Endothelial cell of umbilical vein (primary cell): ENCODE results near the gene UBE2U. TPM values are rescaled to one million over a fixed set of nuclear protein-coding genes. Genes with fewer than 3 reads are reported as not detected.

ENCODE experiments used
- BruUV-seq: library from RNA; stranded (reverse); fragments of 400-500 nt; replicated peaks from 2 replicates; lab custom pipeline; 2021; lab: Mats Ljungman, UMichigan
- CTCF ChIA-PET: fragments of 300-600, 350-600 bp; sonication (Branson Sonifier 250); formaldehyde crosslinking; loops from one replicate; lab custom pipeline; 2021; ENCODE audit warnings: antibody characterized with exemption, inconsistent platforms; lab: Charles Lee
- POLR2A ChIA-PET: fragments of 300-600, 350-600 bp; sonication (Branson Sonifier 250); formaldehyde crosslinking; loops from one replicate; lab custom pipeline; 2021; ENCODE audit warnings: antibody characterized with exemption, inconsistent platforms; lab: Charles Lee
- DNase-seq: peaks from one replicate; pipeline ENCODE4 v3.0.0-alpha.2; 2011; ENCODE audit warnings: low read depth, low spot score
- FAIRE-seq: peaks from 2 replicates; lab custom pipeline; 2011; peaks lifted over from hg19 to GRCh38; lab: Jason Lieb, UNC
- H2AFZ ChIP-seq: 2 replicates; pipeline ENCODE4 v1.6.0; 2012; ENCODE audit warnings: low read depth, low read length, control low read depth, inconsistent platforms
- H3K27ac ChIP-seq: 2 replicates; pipeline ENCODE4 v1.5.1; 2011; ENCODE audit warnings: low read depth, mild to moderate bottlenecking, control low read depth, low read length, moderate library complexity; ENCODE audit not compliant: insufficient read depth
- H3K27me3 ChIP-seq, 2 experiments: 2 replicates each; pipeline versions ENCODE4 v1.6.0 to v1.6.1; 2011; ENCODE audit warnings: low read length in 2 of 2, mixed read lengths in 1 of 2; ENCODE audit not compliant: control insufficient read depth in 2 of 2, insufficient read depth in 2 of 2
- H3K36me3 ChIP-seq, 2 experiments: 2 replicates in 1 of 2; 3 replicates in 1 of 2; pipeline ENCODE4 v1.5.1; 2011; ENCODE audit warnings: low read length in 2 of 2, mild to moderate bottlenecking in 1 of 2, moderate library complexity in 1 of 2; ENCODE audit not compliant: control insufficient read depth in 2 of 2, insufficient read depth in 2 of 2; ENCODE audit errors: extremely low read depth in 1 of 2
- H3K4me1 ChIP-seq: 3 replicates; pipeline ENCODE4 v1.5.1; 2011; ENCODE audit warnings: mild to moderate bottlenecking, low read length; ENCODE audit not compliant: control insufficient read depth, insufficient read depth; ENCODE audit errors: extremely low read depth
- H3K4me2 ChIP-seq: 2 replicates; pipeline ENCODE4 v1.6.1; 2011; ENCODE audit warnings: low read length, control low read depth, mixed read lengths; ENCODE audit not compliant: insufficient read depth
- H3K4me3 ChIP-seq, 3 experiments: fragments of 200-600 bp in 1 of 3; sonication (generic), shearing (Covaris generic) in 1 of 3; replicated peaks in 1 of 3; 2 replicates each; pipeline ENCODE4 v1.5.1; 2011 to 2016; ENCODE audit warnings: control low read depth in 3 of 3, low read length in 3 of 3, mild to moderate bottlenecking in 2 of 3, inconsistent platforms in 1 of 3, low read depth in 1 of 3, moderate library complexity in 1 of 3; ENCODE audit not compliant: insufficient read depth in 1 of 3
- H3K79me2 ChIP-seq: 2 replicates; pipeline ENCODE4 v1.6.0; 2012; ENCODE audit warnings: low read length, inconsistent platforms; ENCODE audit not compliant: control insufficient read depth, insufficient read depth
- H3K9ac ChIP-seq: replicated peaks from 2 replicates; pipeline ENCODE3; 2011; ENCODE audit warnings: low read length, control low read depth; ENCODE audit not compliant: insufficient read depth; ENCODE audit errors: extremely low read depth
- H3K9me1 ChIP-seq: replicated peaks from 3 replicates; pipeline ENCODE4 v1.6.0; 2011; ENCODE audit warnings: mild to moderate bottlenecking, low read length; ENCODE audit not compliant: control insufficient read depth, insufficient read depth; ENCODE audit errors: extremely low read depth
- H3K9me3 ChIP-seq: replicated peaks from 2 replicates; pipeline ENCODE4 v1.5.1; 2012; ENCODE audit warnings: low read length, inconsistent platforms; ENCODE audit not compliant: control insufficient read depth, insufficient read depth
- H4K20me1 ChIP-seq: replicated peaks from 2 replicates; pipeline ENCODE3; 2011; ENCODE audit warnings: mild to moderate bottlenecking, low read length; ENCODE audit not compliant: control insufficient read depth, insufficient read depth; ENCODE audit errors: extremely low read depth
- CTCF ChIP-seq, 2 donors: IDR thresholded peaks; 1 replicate in 1 of 2; 2 replicates in 1 of 2; pipeline ENCODE4 v1.5.1; 2011; ENCODE audit warnings: low read length in 2 of 2, mild to moderate bottlenecking in 2 of 2, moderate library complexity in 2 of 2, control low read depth in 1 of 2, inconsistent platforms in 1 of 2, low read depth in 1 of 2; ENCODE audit not compliant: insufficient read depth in 1 of 2; ENCODE audit errors: extremely low read depth in 1 of 2
- EZH2 ChIP-seq: IDR thresholded peaks from 2 replicates; pipeline ENCODE4 v1.6.1; 2012; ENCODE audit warnings: borderline replicate concordance, low read depth, mild to moderate bottlenecking, moderate library complexity, low read length, inconsistent platforms; ENCODE audit not compliant: severe bottlenecking
- FOS ChIP-seq: IDR thresholded peaks from 2 replicates; pipeline ENCODE4 v1.6.1; 2011; ENCODE audit warnings: mild to moderate bottlenecking, low read length, moderate library complexity, borderline replicate concordance; ENCODE audit not compliant: insufficient read depth
- GATA2 ChIP-seq: IDR thresholded peaks from 2 replicates; pipeline ENCODE4 v1.7.0; 2011; ENCODE audit warnings: low read depth, mild to moderate bottlenecking, moderate library complexity, mixed read lengths, low read length; ENCODE audit not compliant: insufficient read length, insufficient read depth
- JUN ChIP-seq: IDR thresholded peaks from 2 replicates; pipeline ENCODE4 v1.6.1; 2011; ENCODE audit warnings: borderline replicate concordance, low read depth; ENCODE audit not compliant: insufficient read length, insufficient read depth
- MAX ChIP-seq: IDR thresholded peaks from 2 replicates; pipeline ENCODE4 v1.6.1; 2011; ENCODE audit not compliant: insufficient read depth, insufficient read length
- MYC ChIP-seq: IDR thresholded peaks from one replicate; pipeline ENCODE4 v1.6.1; 2011; ENCODE audit warnings: mild to moderate bottlenecking, low read depth, low read length
- POLR2A ChIP-seq: IDR thresholded peaks from 2 replicates; pipeline ENCODE4 v1.6.1; 2012; ENCODE audit warnings: low read depth, mild to moderate bottlenecking, control low read depth, low read length
- POLR2AphosphoS5 ChIP-seq: IDR thresholded peaks from 2 replicates; pipeline ENCODE4 v1.6.1; 2012; ENCODE audit warnings: low read depth, mild to moderate bottlenecking, control low read depth, low read length, moderate library complexity; ENCODE audit not compliant: insufficient read depth
- dilution Hi-C: fragments of 300-500 bp; cut with MboI; formaldehyde crosslinking; loops from one replicate; pipeline ENCODE4 v1.15.0; 2019; ENCODE audit warnings: low sequenced_read_pairs; ENCODE audit not compliant: extremely low pct_ligation_motif_present
- intact Hi-C: fragments of 100-400 bp; cut with micrococcal nuclease; formaldehyde crosslinking; loops from one replicate; pipeline ENCODE4 v1.10.0; 2022
- polyA plus RNA-seq, 4 experiments: library from polyadenylated mRNA; depleted of rRNA in 3 of 4; stranded (reverse) in 3 of 4; unstranded in 1 of 4; fragments of >200 nt; gene quantifications; 2 replicates each; pipeline versions ENCODE4 v1.2.1 to v1.2.3, GENCODE V29; 2011 to 2012; ENCODE audit warnings: missing spikeins in 1 of 4
- total RNA-seq: library from RNA; stranded (reverse); gene quantifications from 2 replicates; pipeline ENCODE4 v1.2.3, GENCODE V29; 2021

Gene UBE2U
- total and polyA plus RNA-seq, 2 donors (not counting 3 experiments of a cell fraction or from before 2014, with no cell fraction given) = not detected

- FAIRE-seq = no peak
- intact Hi-C loops = loop anchor here (5.0 kb wide), 1 partner anchor 923 kb away; the partner anchor contains the start of gene FOXD3
- CTCF ChIA-PET = interaction anchor here (0.9 to 8.0 kb wide), 12 partner anchors 11 to 1404 kb away, joined by 3 to 224 read pairs (median 4); no protein-coding TSS in a partner anchor
Measured at GRCh38 chr1:64245495-64245894, 42.1 kb downstream of the UBE2U start.

More at GRCh38 chr1:64245495-64245894, 42.1 kb downstream of the UBE2U start:
- peak overlapping the region; percentile 12 for H3K9ac ChIP-seq
- H3K27ac ChIP-seq = no peak overlapping the region
- DNase-seq = peak; percentile 14
- TF ChIP-seq MAX (no peak), POLR2A (no peak), EZH2 (no peak), JUN (no peak), GATA2 (no peak), CTCF (IDR thresholded peaks at IDR 0.05; ENCODE audit: extremely low read depth in 1 of 2, insufficient read depth in 1 of 2, low read depth in 1 of 2, low read length in 2 of 2) (no peak), MYC (no peak), POLR2AphosphoS5 (no peak), FOS (no peak)
- H3K4me2 ChIP-seq = peak overlapping the region; percentile 81
- H3K9me3 ChIP-seq = no peaks in the 10 kb centered on the region
- no peaks in the 10 kb centered on the region for H4K20me1 ChIP-seq
- H2AFZ ChIP-seq = peak overlapping the region; percentile 98
- POLR2A ChIA-PET = no interaction called here
- peaks cover 7 to 15% of the 10 kb centered on the region in 2 experiments for H3K27me3 ChIP-seq
- H3K79me2 ChIP-seq = no peaks in the 10 kb centered on the region
- H3K9me1 ChIP-seq = no peaks in the 10 kb centered on the region
- no TSS peak for BruUV-seq
- peak overlapping the region in 1 of 3 experiments; percentile 37 for H3K4me3 ChIP-seq
- dilution Hi-C loops = loop anchor here (25.0 kb wide), 1 partner anchor 583 kb away; no protein-coding TSS in a partner anchor
- H3K4me1 ChIP-seq = peaks cover 11% of the 10 kb centered on the region
- no peaks in the 10 kb centered on the region for H3K36me3 ChIP-seq
